SW 1271 (cell line): ENCODE measurements around the gene HOATZ.

Source experiments
- DNase-seq, 2 experiments: peaks; one replicate each; lab custom pipeline; 2025; lab: John Stamatoyannopoulos, UW

Gene HOATZ

DNA sequence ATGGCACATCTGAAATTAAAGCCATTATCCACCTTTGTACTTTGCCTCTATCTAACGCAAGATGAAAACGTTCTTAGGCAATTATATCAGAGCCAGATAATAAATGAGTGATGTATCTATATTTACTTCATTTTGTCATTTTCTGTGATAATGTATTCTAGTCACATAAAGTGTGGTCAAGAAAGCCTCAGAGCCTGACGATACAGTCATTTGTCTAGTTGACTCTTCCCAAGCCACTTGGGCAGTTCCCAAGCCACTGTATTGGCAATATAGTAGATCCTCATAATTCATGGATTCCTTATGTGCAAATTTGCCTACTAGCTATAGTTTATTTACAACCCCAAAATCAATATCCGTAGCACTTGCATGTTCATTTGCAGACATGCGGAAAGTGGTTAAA lies 7.8 kb downstream of the HOATZ start:
- no peak for DNase-seq

DNA sequence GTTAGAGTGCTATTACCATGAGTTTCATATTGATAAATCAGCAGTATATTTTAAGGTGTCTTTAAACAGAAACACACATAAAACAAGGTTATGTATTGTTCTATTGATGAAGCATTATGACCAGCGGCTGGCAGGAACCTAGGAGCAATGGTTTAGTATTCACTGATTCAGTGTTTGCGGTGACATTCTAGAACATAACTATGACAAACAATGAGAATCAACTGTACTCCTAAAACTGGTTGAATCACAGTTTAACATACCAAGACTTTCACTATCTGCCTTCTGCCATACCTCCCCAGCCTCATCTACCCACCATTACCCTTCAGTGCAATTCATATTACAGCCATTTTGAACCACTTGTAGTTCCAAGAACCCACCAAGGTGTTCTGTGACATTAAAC lies 8.8 kb downstream of the HOATZ start:
- no peak for DNase-seq

- DNase-seq = no peak
Observed at GRCh38 chr11:111524056-111524455, 9.5 kb downstream of the HOATZ start.

DNA sequence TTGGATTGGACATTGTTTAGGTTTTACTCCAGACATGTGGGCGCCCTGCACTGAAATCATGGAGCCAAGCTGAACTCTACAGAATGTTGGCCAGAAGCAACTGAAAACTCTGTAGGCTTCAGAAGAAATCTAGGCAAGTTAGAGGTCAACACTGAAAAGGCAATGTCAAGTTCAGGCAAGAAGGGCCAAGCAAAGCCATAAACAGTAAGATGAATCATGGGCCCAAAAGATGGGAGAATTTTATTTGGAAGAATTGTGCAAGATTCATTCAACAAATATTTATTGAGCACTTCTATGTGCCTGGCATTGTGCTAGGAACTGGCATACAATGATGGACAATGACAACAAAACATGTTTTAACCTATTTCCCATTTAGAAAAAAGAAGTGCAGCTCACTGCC lies 10.9 kb downstream of the HOATZ start:
- DNase-seq = no peak

GRCh38 chr11:111526501-111526900 lies 11.9 kb downstream of the HOATZ start:
- peak; percentile 59 to 82 for DNase-seq

- DNase-seq = no peak
Observed at GRCh38 chr11:111527279-111527678, 12.7 kb downstream of the HOATZ start.

DNA sequence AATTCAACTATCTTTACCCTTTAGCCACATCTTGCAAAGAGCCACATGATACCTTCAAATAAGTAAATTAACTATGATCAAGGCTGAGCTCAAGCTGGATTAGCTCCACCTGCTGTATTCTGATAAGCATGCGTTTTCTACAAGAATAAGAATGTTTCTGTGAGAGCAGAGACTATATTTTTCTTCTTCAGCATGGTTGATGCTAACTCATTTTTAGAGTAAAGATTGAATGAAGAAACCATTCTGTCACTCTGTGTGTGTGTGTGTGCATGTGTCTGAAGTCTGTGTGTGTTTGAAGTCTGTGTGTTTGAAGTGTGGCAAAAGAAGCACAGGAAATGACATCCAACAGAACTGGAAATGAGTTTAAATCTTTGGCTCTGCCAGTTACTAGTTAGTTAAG lies 14.0 kb downstream of the HOATZ start:
- DNase-seq = peak in 1 of 2 experiments; percentile 49

DNA sequence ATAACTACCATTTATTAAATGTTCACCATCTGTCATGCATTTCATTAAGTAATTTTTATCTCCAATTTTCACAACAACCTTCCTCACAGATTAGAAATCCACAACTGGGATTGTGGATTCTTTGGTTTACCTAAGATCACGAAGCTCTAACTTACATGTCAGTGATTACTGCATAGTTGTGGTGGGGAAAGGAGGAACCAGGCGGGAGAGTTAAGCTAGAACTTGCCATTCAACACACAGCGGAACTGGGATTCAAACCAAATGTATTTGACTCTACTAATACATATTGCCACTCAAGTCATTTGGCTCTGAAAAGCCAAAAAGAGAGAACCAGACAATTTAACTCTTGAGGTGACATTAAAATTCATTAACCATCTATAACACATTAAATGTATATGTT lies 15.5 kb downstream of the HOATZ start:
- no peak for DNase-seq

GRCh38 chr11:111531136-111531535 lies 16.6 kb downstream of the HOATZ start:
- peak in 1 of 2 experiments; percentile 29 for DNase-seq

DNA sequence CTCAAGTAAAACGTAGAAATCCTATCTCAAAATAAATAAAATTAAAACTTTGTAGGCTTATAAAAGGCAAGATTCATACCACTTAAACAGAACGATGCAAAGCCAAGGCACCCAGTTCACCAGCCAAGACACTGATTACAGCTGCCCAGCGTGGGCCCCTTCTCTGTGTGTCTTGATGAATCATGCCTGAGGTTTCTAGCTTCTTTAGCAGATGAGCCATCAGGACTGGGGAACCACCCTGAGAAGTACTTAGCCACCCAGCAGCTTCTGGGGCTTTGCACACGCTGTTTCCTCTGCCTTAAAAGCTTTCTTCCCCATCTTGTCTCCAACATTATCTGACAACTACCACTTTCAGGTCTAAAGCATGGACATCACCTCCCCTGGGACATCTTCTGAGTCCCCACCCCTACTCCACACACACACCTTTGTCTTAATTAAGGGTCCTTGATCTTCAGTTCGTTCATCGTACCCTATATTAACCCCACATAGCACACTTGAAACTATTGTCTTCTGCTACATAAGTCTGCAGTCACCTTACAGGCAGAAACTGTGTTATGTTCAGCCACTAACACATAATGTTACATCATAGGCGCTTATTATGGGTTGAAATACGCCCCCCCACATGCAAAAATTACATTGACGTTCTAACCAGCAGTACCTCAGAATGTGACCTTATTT lies 17.2 kb downstream of the HOATZ start:
- peak; percentile 73 to 85 for DNase-seq

- no peak for DNase-seq
Observed at GRCh38 chr11:111532365-111532709, 17.8 kb downstream of the HOATZ start.

- DNase-seq = no peak
Observed at GRCh38 chr11:111535281-111535680, 20.7 kb downstream of the HOATZ start.

DNA sequence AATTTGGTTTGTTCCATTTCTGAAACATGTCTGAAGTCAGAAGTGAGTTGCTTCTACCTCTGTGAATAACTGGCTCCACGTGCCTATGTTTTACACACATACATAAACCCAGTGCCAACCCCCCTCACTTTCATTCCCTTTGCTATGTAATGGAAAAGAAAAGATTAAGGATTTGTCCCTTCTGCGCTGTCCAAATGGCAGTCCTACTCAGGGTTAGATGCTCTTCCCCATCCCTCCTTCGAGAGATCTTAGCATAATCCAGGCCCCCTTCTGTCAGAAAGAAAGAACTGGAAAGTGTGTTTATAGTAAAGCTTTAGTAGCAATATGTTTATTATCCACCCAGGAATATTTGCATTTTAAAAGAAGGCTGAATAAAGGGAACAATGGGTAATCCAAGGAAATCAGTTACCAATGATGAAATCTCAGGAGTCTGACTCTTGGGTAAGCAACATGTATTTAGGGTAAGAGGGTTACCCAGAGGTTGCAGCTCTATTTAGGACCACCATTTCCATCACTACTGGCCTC lies 22.8 kb downstream of the HOATZ start:
- no peak for DNase-seq

GRCh38 chr11:111538407-111539114 lies 24.0 kb downstream of the HOATZ start:
- DNase-seq = no peak

DNA sequence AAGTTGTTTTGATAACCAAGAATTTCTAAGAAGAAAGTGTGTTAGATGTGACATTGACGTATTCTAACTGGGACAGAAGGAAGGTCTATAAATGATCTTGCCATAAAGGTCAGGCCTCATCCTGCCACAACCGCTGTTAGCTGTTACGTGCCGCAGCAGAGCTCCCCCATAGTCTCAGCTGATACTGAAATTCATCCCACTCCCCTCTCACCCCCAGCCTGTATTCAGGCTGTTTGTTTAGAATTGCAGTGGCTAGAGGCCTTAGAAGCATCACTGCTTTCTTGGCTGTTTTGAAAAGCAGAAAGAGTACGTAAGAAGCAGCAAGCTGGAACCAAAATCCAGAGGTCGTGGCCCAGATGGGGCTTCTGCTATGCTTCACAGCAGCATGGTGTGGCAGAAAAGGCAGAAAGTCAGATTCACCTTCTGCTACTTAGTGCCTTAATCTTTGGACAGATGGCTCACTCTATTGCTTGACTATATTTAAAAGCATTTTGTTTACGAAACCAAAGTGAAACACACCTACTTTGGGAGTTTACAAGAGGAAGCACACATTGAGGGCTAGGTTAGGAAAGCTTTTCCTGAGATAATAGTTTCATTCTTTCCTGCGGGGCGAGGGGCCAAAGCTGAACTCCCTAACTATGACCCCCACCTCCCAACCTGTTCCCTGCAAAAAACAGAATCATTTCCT lies 25.0 kb downstream of the HOATZ start:
- DNase-seq = no peak

- DNase-seq = no peak
Observed at GRCh38 chr11:111540114-111540936, 25.7 kb downstream of the HOATZ start, which contains the start of gene LAYN. TSS of gene LAYN (plus strand) at chr11:111540720. CDS start at chr11:111540844, 124 bp downstream.

DNA sequence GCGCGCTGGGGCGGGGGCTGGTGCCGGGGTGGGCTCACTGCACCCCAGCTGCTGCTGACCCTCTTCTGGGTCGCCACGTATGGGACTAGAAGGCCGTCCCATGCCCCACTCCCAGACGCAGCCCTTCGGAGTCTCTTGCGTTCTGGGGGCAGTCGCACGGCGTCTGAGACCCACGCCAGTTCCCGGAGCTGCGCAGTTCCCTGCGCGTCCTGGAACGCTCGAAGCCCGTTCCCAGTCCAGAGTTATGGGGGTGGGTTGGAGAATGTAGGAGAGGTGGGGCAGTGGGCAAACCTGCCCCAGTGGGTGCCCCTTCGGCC lies 26.3 kb downstream of the HOATZ start:
- DNase-seq = no peak

DNA sequence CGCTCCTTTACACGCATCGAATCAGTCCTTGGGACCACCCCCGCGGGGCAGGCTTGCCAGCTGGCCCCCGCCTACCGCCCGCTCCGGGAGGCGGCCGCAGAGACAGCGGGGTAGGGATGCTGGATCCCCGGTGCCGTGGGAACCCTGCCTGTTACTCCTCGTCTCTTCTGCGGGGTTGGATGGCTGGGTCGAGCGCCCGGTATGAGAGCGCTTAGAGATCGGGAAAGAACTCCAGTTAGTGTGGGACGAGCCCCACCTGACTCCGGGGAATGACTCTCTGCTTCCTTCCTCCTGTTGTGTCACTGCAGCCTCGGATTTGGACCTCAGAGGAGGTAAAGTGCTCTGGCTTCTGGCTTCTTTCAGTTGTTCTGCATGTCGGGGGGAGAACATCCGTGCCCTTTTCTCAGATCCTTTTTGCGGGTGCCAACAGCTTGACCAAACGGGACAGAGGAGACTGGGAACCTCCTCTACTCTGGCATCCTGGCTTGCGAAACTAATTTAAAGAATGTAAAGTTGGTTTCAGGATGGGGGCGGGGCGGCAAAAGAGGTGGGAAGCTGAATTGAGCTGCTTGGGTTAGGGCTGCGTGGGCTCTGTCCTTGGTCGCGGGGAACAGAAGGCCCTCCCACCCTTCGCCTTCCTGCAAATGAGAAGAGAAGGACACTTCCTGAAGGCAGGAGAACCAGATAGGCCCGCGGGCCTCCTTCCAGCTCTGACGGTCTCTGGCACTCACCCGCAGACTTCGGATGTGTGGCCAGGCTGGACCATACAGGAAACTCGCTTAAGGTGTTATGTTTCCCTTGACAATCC lies 26.9 kb downstream of the HOATZ start:
- DNase-seq = no peak

DNA sequence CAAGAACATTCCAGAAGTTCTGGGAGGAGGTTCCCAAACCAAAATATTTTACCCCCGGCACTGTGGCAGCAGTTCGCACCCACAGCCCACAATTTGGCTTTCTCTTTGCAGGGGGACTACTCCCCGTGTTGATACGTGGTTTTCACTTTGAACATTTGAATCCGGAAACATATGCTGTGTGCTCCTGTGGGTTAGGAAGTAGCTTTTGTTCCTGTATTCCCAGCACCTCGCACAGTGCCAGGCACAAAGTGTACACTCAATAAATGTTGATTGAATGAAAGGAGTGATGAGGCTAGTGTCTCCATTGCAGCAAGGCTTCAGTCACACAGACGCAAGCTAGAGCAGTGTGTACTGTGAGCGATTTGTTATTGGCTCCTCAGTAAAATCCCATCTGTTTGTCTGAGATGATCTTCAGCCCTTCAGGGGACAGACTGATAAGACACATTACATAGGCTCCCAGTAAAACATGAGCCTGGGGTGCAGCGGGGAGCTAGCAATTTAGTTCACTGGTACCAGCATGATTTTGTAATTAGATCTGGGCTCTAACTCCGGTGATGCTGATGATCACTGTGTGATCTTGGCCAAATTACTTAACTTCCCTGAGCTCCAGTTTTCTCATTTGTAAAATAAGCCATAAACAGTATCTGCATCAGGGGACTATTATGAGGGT lies 28.2 kb downstream of the HOATZ start:
- DNase-seq = no peak

GRCh38 chr11:111548525-111548924 lies 33.9 kb downstream of the HOATZ start:
- DNase-seq = no peak
